Glomerular visceral epithelial cell (primary cell): ENCODE results near the gene PANX3.
A peak's percentile ranks its signal among the peaks of the same experiment; 100 is the strongest.

Experiments used
- DNase-seq: peaks from one replicate; pipeline ENCODE4 v3.0.0-alpha.2; 2016; ENCODE audit errors: extremely low spot score

The PANX3 gene

GRCh38 chr11:124657904-124658303 is 46.7 kb downstream of the PANX3 start:
- DNase-seq, result no peak

GRCh38 chr11:124658501-124658900 is 47.3 kb downstream of the PANX3 start:
- DNase-seq, result no peak

GRCh38 chr11:124658986-124659385 is 47.8 kb downstream of the PANX3 start:
- no peak for DNase-seq

- DNase-seq, result no peak
Observed at GRCh38 chr11:124661553-124661952, 50.3 kb downstream of the PANX3 start.

- no peak for DNase-seq
Observed at GRCh38 chr11:124662106-124662505, 50.9 kb downstream of the PANX3 start.

GRCh38 chr11:124663861-124664260 is 52.6 kb downstream of the PANX3 start:
- DNase-seq, result no peak

GRCh38 chr11:124667601-124668000 is 56.4 kb downstream of the PANX3 start:
- no peak for DNase-seq

GRCh38 chr11:124669193-124669592 is 58.0 kb downstream of the PANX3 start:
- DNase-seq, result peak; percentile 60
